ENCODE measurements around the gene BRPF1.

BRPF1 gene

GRCh38 chr3:9742560-9742959, 11.0 kb downstream of the BRPF1 start:
- no peak for DNase-seq (ENCODE audit: extremely low spot score)
- TF ChIP-seq CTCF (IDR thresholded peaks at IDR 0.05; ENCODE audit: control extremely low read depth, extremely low read depth, low read depth, missing control alignments): no peak
- CTCF ChIA-PET: interaction anchor here (5.6 kb wide), 1 partner anchor 9 kb away, joined by 26 read pairs; the partner anchor contains the start of gene BRPF1
- POLR2A ChIA-PET: no interaction called here

- TF ChIP-seq CTCF (IDR thresholded peaks at IDR 0.05; ENCODE audit: control extremely low read depth, extremely low read depth, low read depth, missing control alignments): no peak
- ChIA-PET CTCF (interaction anchor here (5.6 kb wide), 1 partner anchor 10 kb away, joined by 26 read pairs; the partner anchor contains the start of gene BRPF1), POLR2A (no interaction called here)
- no peak for DNase-seq (ENCODE audit: extremely low spot score)
Measured at GRCh38 chr3:9743548-9743947, 12.0 kb downstream of the BRPF1 start.

- TF ChIP-seq CTCF (IDR thresholded peaks at IDR 0.05; ENCODE audit: control extremely low read depth, extremely low read depth, low read depth, missing control alignments): no peak
- ChIA-PET CTCF (interaction anchor here (0.9 to 5.6 kb wide), 3 partner anchors 11 to 18 kb away, joined by 3 to 26 read pairs (median 3); partner anchors contain the start of gene BRPF1), POLR2A (no interaction called here)
- DNase-seq (ENCODE audit: extremely low spot score): no peak
Measured at GRCh38 chr3:9744162-9744561, 12.6 kb downstream of the BRPF1 start.

DNA sequence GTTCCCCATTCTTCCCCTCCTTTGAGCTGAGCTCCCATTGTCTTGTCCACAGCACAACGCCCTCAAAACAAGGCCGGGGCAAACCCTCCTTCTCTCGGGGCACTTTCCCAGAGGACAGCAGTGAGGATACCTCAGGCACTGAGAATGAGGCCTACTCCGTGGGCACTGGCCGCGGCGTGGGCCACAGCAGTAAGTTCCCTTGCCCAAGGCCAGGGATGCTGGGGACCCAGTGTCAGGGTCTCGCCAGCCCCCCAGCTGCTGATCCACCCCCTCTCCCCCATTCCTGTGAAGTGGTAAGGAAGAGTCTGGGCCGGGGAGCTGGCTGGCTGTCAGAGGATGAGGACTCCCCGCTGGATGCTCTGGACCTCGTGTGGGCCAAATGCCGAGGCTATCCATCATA, 14.0 kb downstream of the BRPF1 start:
- ChIA-PET CTCF (interaction anchor here (1.0 to 5.6 kb wide), 2 partner anchors 12 kb away, joined by 4 to 26 read pairs; partner anchors contain the start of gene BRPF1), POLR2A (interaction anchor here (1.0 kb wide), 1 partner anchor 47 kb away, joined by 3 read pairs; the partner anchor contains the start of genes ARPC4 and TADA3)
- TF ChIP-seq CTCF (IDR thresholded peaks at IDR 0.05; ENCODE audit: control extremely low read depth, extremely low read depth, low read depth, missing control alignments): no peak
- DNase-seq (ENCODE audit: extremely low spot score): no peak

DNA sequence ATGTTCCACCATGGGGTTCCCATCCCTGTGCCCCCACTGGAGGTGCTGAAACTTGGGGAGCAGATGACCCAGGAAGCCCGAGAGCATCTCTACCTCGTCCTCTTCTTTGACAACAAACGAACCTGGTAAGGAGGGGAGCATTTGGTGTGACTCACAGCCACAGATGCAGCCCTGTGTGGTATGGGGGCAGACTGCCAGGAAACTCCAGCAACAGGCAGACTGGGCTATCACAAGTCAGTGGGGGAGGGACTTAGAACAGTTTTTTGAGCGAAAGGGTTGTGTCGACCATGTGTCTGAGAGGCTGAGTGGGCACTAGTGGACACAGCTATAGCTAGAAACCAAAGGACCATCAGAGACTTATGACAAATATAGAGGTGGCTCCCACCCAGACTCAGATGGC, 14.8 kb downstream of the BRPF1 start:
- POLR2A ChIA-PET: interaction anchor here (1.0 kb wide), 1 partner anchor 46 kb away, joined by 3 read pairs; the partner anchor contains the start of genes ARPC4 and TADA3
- CTCF ChIA-PET: interaction anchor here (1.0 to 2.0 kb wide), 2 partner anchors 9 to 13 kb away, joined by 4 to 6 read pairs; no protein-coding TSS in a partner anchor
- no peak for TF ChIP-seq CTCF (IDR thresholded peaks at IDR 0.05; ENCODE audit: control extremely low read depth, extremely low read depth, low read depth, missing control alignments)
- DNase-seq (ENCODE audit: extremely low spot score): no peak

DNA sequence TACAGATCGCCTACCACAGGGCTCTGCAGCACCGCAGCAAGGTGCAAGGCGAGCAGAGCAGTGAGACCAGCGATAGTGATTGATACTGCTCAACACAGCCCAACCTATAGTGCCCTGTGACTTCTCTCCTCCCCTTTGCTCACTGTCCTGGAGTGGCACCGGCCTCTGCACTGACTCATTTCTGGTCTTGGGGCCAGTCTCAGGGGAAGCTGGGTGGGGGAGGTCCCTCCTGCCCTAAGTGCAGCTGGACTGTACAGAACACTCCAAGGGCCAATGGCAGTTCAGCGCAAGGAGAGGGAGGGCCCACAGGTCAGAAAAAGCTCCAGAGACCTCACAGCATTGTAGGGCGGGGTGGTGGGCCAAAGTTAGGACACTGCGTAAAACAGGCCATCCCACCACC, 15.7 kb downstream of the BRPF1 start:
- TF ChIP-seq CTCF (IDR thresholded peaks at IDR 0.05; ENCODE audit: control extremely low read depth, extremely low read depth, low read depth, missing control alignments): no peak
- no peak for DNase-seq (ENCODE audit: extremely low spot score)
- POLR2A ChIA-PET: interaction anchor here (0.6 to 0.7 kb wide), 2 partner anchors 10 to 15 kb away, joined by 3 read pairs; no protein-coding TSS in a partner anchor
- CTCF ChIA-PET: interaction anchor here (2.0 to 4.5 kb wide), 2 partner anchors 10 to 13 kb away, joined by 6 to 21 read pairs; no protein-coding TSS in a partner anchor

Measured in GM10248 (cell line).